C4-2B (cell line): ENCODE results near the gene FCHO1.
"Not testable (repeated sequence)": the region's sequence is repeated elsewhere in the genome, so short reads cannot be mapped to it uniquely, and the experiment has no call there.

Source experiments
- H3K27ac ChIP-seq: fragments of 450-650 bp; 2 replicates; pipeline ENCODE4 v1.5.1; 2017
- CTCF ChIP-seq: fragments of 450-650 bp; conservative IDR thresholded peaks from 2 replicates; pipeline ENCODE4 v1.5.1; 2017; ENCODE audit warnings: mild to moderate bottlenecking
- ZFX ChIP-seq: fragments of 450-650 bp; IDR thresholded peaks from 2 replicates; pipeline ENCODE4 v1.6.1; 2017

The FCHO1 gene

GRCh38 chr19:17766543-17767131, 15.4 kb downstream of the FCHO1 start:
- H3K27ac ChIP-seq, result no peak overlapping the region
- TF ChIP-seq CTCF (peak; percentile 95), ZFX (no peak)

- TF ChIP-seq CTCF, result no peak
- TF ChIP-seq ZFX, result no peak
- H3K27ac ChIP-seq, result no peak overlapping the region
Observed at GRCh38 chr19:17767559-17767958, 16.3 kb downstream of the FCHO1 start.

- TF ChIP-seq ZFX, result no peak
- TF ChIP-seq CTCF, result no peak
- no peak overlapping the region for H3K27ac ChIP-seq
Observed at GRCh38 chr19:17770613-17771012, 19.3 kb downstream of the FCHO1 start.

- TF ChIP-seq ZFX (no peak), CTCF (no peak)
- H3K27ac ChIP-seq, result no peak overlapping the region
Observed at GRCh38 chr19:17772172-17772571, 20.9 kb downstream of the FCHO1 start.

GRCh38 chr19:17775245-17775927, 24.1 kb downstream of the FCHO1 start:
- no peak overlapping the region for H3K27ac ChIP-seq
- TF ChIP-seq CTCF (peak; percentile 81), ZFX (no peak)

- no peak overlapping the region for H3K27ac ChIP-seq
Observed at GRCh38 chr19:17775991-17776803, 24.9 kb downstream of the FCHO1 start.

GRCh38 chr19:17777840-17778239, 26.6 kb downstream of the FCHO1 start:
- H3K27ac ChIP-seq, result not testable (repeated sequence)

More at GRCh38 chr19:17775991-17776803, 24.9 kb downstream of the FCHO1 start:
- no peak for TF ChIP-seq ZFX
- no peak for TF ChIP-seq CTCF
